ENCODE results near the gene ARHGAP11B. TPM values are rescaled to one million over a fixed set of nuclear protein-coding genes. Genes with fewer than 3 reads are reported as not detected.

The ARHGAP11B gene

Other genes starting within 250 kb of the ARHGAP11B start
- gene CHRFAM7A, start 232.6 kb upstream of the ARHGAP11B start, total RNA-seq: 1.1 and 8.5 TPM in 2 replicates
- gene GOLGA8R, start 211.9 kb upstream of the ARHGAP11B start, total RNA-seq: 0.27 and 1.0 TPM in 2 replicates
- gene GOLGA8Q, start 74.1 kb upstream of the ARHGAP11B start, total RNA-seq: 0.41 and 0.88 TPM in 2 replicates
- gene GOLGA8H, start 22.1 kb upstream of the ARHGAP11B start, total RNA-seq: 0.34 and 1.3 TPM in 2 replicates

Measured in kidney epithelial cell (primary cell).